HG03460 (cell line): Measurements from ENCODE around the gene C2orf76.

Experiments used
- ATAC-seq: cut with Tn5 transposase; IDR thresholded peaks from one replicate; pipeline ENCODE4 v1.9.1; 2021; ENCODE audit not compliant: unreplicated experiment

The C2orf76 gene

GRCh38 chr2:119266091-119266589 is 100.5 kb downstream of the C2orf76 start:
- ATAC-seq = no peak

GRCh38 chr2:119265693-119266066 is 101.0 kb downstream of the C2orf76 start:
- no peak for ATAC-seq

GRCh38 chr2:119264781-119265692 is 101.6 kb downstream of the C2orf76 start:
- peak; percentile 87 for ATAC-seq

- ATAC-seq = no peak
Measured at GRCh38 chr2:119263656-119264055, 103.0 kb downstream of the C2orf76 start.

GRCh38 chr2:119263025-119263424 is 103.6 kb downstream of the C2orf76 start:
- ATAC-seq = no peak

GRCh38 chr2:119261493-119262225 is 105.0 kb downstream of the C2orf76 start:
- no peak for ATAC-seq

GRCh38 chr2:119260646-119261492 is 105.8 kb downstream of the C2orf76 start:
- ATAC-seq = no peak

GRCh38 chr2:119259296-119259860 is 107.3 kb downstream of the C2orf76 start:
- no peak for ATAC-seq

GRCh38 chr2:119257198-119257597 is 109.4 kb downstream of the C2orf76 start:
- no peak for ATAC-seq

- ATAC-seq = no peak
Measured at GRCh38 chr2:119256582-119256921, 110.1 kb downstream of the C2orf76 start.

- no peak for ATAC-seq
Measured at GRCh38 chr2:119255760-119256581, 110.7 kb downstream of the C2orf76 start.

GRCh38 chr2:119254601-119255080 is 112.0 kb downstream of the C2orf76 start:
- no peak for ATAC-seq

GRCh38 chr2:119253760-119254600 is 112.7 kb downstream of the C2orf76 start:
- ATAC-seq = no peak

- no peak for ATAC-seq
Measured at GRCh38 chr2:119253114-119253702, 113.4 kb downstream of the C2orf76 start.
